ENCODE data around the gene ARMH3.

- no peak for TF ChIP-seq EP300 (IDR thresholded peaks at IDR 0.05)
- TF ChIP-seq POLR2A (IDR thresholded peaks at IDR 0.05; ENCODE audit: low read depth), result peak; percentile 24
- TF ChIP-seq CTCF (IDR thresholded peaks at IDR 0.05), result peak in 1 of 3 experiments; percentile 26
These were observed at the start of gene ARMH3 for GRCh38 chr10:102055647-102056419.

Measured in esophagus muscularis mucosa (tissue), 4 donors.